Occipital lobe (tissue), 2 donors: ENCODE data around the gene REM1. TPM values are rescaled to one million over a fixed set of nuclear protein-coding genes. Genes with fewer than 3 reads are reported as not detected.
"Not testable (repeated sequence)": the region's sequence is repeated elsewhere in the genome, so short reads cannot be mapped to it uniquely, and the experiment has no call there.

Experiments
- DNase-seq: peaks from one replicate; lab custom pipeline; 2025; lab: John Stamatoyannopoulos, UW
- total RNA-seq: library from RNA; depleted of rRNA; stranded (reverse); fragments of >200 nt; gene quantifications from one replicate; pipeline ENCODE4 v1.2.3, GENCODE V29; 2014

Gene REM1
- total RNA-seq = not detected

GRCh38 chr20:31474758-31475427, at the start of gene REM1, which contains the start of gene DEFB124:
REM1 (plus strand) TSS chr20:31475288; CDS start chr20:31476446, 1,158 bp downstream.
DEFB124 (minus strand) TSS chr20:31475127; CDS start chr20:31473013, 2,114 bp downstream.
- DNase-seq = no peak

- no peak for DNase-seq
Observed at GRCh38 chr20:31425797-31426196, 49.3 kb upstream of the REM1 start.

- DNase-seq = not testable (repeated sequence)
Observed at GRCh38 chr20:31426891-31427551, 48.1 kb upstream of the REM1 start.

GRCh38 chr20:31427576-31427975, 47.5 kb upstream of the REM1 start:
- DNase-seq = not testable (repeated sequence)

GRCh38 chr20:31430568-31431115, 44.4 kb upstream of the REM1 start:
- DNase-seq = no peak

- DNase-seq = no peak
Observed at GRCh38 chr20:31440012-31440659, 35.0 kb upstream of the REM1 start, which contains the start of gene DEFB123. DEFB123 (plus strand) TSS chr20:31440632; CDS start chr20:31440699, 67 bp downstream.

- DNase-seq = no peak
Observed at GRCh38 chr20:31446084-31446819, 28.8 kb upstream of the REM1 start.

- no peak for DNase-seq
Observed at GRCh38 chr20:31449511-31450414, 25.3 kb upstream of the REM1 start.

GRCh38 chr20:31452575-31452974, 22.5 kb upstream of the REM1 start:
- DNase-seq = no peak

- no peak for DNase-seq
Observed at GRCh38 chr20:31454361-31454760, 20.7 kb upstream of the REM1 start.

- DNase-seq = not testable (repeated sequence)
Observed at GRCh38 chr20:31470946-31471345, 4.1 kb upstream of the REM1 start.

GRCh38 chr20:31472395-31473330, 2.4 kb upstream of the REM1 start:
- no peak for DNase-seq

GRCh38 chr20:31473331-31474096, 1.6 kb upstream of the REM1 start:
- no peak for DNase-seq

GRCh38 chr20:31474097-31474436, 1.0 kb upstream of the REM1 start:
- no peak for DNase-seq

GRCh38 chr20:31475472-31476293, 595 bp downstream of the REM1 start:
- DNase-seq = no peak

- no peak for DNase-seq
Observed at GRCh38 chr20:31476294-31476585, 1.2 kb downstream of the REM1 start.

GRCh38 chr20:31476643-31477215, 1.6 kb downstream of the REM1 start:
- DNase-seq = no peak
